HG03558 (cell line): ENCODE measurements around the gene RNPC3.
"Not testable (repeated sequence)": the region's sequence is repeated elsewhere in the genome, so short reads cannot be mapped to it uniquely, and the experiment has no call there.

Experiments
- ATAC-seq: cut with Tn5 transposase; IDR thresholded peaks from one replicate; pipeline ENCODE4 v1.9.1; 2021; ENCODE audit warnings: moderate number of reproducible peaks; ENCODE audit not compliant: unreplicated experiment; ENCODE audit errors: extremely low read depth

RNPC3 gene

DNA sequence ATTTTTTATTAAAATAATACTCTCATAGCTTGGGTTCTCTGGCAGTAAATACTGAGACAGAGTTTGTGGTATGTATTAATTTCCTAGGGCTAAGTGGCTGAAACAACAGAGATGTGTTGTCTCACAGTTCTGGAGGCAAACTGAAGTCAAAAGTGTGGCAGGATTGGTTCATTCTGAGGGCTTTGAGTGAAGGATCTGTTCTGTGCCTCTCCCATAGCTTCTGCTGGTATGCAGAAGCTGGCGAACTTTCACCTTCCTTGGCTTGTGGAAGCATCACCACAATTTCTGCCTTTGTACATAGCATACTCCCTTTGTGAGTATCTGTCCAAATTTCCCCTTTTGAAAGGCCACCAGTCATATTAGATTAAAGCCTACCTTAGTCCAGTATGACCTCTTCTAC, 21.0 kb downstream of the RNPC3 start:
- ATAC-seq: no peak

DNA sequence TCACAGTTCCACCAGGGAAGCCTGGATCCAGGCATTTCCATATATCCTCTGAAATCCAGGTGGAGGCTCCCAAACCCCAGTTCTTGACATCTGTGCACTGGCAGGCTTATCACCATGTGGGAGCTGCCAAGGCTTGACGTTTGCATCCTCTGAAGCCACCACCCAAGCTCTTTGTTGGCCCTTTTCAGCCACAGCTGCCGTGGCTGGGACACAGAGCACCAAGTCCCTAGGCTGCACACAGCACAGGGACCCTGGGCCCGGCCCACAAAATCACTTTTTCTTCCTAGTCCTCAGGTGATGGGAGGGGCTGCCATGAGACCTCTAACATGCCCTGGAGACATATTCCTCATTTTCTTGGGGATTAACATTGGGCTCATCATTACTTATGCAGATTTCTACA, 22.3 kb downstream of the RNPC3 start:
- no peak for ATAC-seq

DNA sequence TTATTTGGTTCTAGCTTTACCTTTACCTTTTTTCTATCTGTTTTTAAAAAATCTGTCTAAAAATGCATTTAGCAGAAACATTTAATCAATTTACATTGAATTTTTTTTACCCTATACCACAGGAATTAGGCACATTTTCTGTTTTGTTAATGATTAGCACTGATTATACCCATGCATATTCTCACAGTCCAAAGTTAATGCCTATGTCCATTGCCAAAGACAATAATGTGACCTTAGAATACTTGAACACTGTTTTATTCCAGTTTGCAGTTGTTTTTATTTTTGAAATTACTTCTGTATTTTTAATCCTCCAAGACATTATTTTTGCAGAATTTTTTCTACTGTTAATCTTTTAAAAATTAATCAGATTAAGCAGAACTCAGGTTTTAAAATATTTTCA, 34.9 kb downstream of the RNPC3 start:
- no peak for ATAC-seq

DNA sequence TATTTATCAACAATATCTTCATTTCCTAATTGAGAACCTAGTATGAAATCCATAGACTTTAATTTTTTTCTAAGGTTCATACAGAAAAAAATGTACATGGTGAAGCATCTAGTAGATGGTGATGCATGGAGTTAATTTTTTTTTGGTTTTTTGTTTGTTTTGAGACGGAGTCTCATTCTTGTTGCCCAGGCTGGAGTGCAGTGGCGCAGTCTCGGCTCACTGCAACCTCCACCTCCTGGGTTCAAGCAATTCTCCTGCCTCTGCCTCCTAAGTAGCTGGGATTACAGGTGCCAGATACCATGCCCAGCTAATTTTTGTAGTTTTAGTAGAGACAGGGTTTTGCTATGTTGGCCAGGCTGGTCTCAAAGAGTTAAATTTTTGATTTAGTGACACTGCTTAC, 35.6 kb downstream of the RNPC3 start:
- not testable (repeated sequence) for ATAC-seq

DNA sequence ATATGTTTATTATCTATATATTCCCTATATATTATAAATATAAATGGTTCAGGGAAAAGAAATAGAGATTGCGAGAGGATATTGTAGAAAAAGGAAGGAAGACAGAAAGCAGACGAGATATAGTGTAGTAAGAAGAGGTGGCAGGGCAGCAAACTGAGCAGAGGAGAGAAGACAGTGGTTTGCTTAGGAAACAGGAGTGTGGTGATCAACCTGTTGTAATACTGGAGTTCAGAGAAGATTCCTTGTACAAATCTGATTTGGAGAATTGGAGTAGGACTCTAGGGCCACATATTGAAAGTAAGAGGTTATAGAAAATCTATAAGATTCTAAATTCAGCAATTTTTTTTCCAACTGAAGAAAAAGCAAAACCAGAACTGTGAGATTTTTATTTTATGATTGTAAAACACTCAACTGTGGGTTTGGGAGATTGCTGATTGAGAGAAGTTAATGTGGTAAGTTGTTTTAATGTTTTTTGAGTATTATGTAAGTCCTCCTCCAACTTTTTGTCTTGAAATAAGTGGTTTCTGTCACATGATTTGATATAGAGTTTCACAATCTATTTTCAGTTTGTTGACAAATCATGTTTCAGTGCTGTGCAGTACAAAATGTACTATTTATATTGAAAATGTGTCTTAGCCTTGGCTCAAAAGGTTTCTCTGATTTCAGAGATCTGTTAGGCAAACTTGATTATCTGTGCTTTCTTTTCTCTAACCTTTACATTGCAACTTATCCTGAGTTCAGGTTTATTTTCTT, 36.3 kb downstream of the RNPC3 start:
- ATAC-seq: peak; percentile 70

DNA sequence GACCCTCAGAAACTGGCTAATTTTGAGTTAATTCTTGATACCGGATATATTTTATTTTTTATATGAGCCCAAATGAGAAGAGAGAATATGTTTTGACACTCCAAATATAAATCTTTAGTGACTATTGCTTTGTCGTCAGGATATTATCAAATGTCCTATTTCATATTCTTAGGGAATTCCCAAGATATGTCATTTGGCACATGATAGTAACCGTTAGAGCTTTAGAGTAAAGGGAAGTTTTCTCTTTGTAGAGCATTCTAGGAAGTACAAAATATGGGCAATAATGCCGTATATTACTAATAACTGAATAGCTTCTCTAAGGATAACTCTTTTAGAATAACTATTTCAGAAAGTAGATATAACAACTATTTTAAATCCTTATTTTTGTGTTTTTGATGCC, 37.6 kb downstream of the RNPC3 start:
- no peak for ATAC-seq

DNA sequence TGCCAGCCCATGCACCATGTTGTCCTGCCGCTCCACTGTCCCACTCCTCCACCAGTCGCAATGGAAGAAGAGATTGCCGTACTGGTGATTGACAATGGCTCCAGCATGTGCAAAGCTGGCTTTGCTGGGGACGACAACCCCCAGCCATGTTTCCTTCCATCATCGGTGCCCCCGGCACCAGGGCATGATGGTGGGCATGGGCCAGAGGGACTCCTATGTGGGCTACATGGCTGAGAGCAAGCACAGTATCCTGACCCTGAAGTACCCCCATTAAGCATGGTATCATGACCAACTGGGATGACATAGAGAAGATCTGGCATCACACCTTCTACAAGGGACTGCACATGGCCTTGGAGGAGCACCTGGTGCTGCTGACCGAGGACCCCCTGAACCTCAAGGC, 44.0 kb downstream of the RNPC3 start:
- ATAC-seq: no peak

DNA sequence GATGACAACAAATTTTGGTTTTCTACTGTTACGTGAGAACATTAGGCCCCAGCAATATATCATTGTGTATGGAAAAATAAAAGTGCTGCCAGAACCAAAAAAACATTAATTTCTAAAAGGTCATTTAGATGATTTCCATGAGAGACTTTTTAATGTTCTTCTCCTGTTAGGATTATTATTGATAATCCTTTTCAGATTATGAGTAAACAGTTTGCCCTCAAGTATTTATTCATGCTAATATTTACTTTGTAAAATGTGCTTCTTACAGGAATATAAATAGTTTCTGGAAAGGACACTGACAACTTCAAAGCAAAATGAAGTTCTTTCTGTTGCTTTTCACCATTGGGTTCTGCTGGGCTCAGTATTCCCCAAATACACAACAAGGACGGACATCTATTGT, 45.8 kb downstream of the RNPC3 start, which contains the start of gene AMY2B:
Gene AMY2B, plus strand, starts transcription at position 301 of the 400 bp plus-strand sequence. Its CDS starts 14 bp downstream, at position 315.
- not testable (repeated sequence) for ATAC-seq

DNA sequence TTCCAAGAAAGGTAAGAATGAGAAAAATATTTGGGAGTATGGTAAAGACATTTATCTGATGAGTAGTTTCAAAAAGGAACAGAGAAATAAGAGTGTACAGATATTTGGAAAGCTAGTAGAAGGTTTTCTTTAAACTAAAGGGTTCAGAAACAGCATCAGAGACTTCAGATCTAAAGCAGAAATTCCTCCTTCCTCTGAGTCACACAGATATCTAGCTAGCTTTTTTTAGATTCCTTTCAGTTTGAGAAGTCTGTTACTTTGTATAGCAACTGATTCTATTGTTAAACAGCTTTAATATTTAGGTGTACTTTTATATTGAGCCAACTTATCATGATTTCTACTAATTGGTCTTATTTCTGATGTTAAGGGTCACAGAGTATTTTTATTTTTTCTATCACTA, 50.6 kb downstream of the RNPC3 start:
- no peak for ATAC-seq

DNA sequence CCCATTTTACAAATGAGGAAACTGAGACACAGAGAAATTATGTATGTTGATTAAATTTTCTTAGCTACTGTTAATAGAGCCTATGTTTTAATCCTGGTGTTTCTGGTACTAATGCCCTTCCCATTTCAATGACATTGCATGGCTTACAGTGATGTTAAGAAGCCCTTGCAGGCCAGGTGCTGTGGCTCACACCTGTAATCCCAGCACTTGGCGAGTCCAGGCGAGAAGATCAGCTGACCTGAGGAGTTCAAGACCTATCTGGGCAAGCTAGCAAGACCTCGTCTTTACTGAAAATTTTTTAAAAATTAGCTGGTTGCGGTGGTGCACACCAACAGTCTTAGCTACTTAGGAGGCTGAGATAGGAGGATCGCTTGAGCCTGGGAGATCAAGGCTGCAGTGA, 51.3 kb downstream of the RNPC3 start:
- ATAC-seq: not testable (repeated sequence)

DNA sequence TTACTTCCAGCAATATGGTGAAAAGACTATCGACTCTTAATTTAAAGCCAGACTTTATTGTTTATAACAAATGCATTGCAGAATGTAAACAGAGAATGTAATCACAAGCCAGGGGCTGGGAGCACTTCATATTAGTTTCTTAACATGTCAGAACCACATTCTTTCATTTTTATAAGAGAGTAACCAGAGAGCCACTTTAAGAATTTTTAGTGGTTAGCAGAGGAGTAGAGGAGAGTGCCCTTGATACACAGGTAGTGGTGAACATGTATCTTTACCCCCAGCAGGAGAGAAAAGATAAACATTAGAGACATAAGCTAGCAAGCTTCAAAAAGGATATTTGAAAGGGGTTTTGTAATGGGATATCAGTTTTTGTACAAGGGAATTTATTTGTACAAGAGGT, 57.0 kb downstream of the RNPC3 start:
- no peak for ATAC-seq

DNA sequence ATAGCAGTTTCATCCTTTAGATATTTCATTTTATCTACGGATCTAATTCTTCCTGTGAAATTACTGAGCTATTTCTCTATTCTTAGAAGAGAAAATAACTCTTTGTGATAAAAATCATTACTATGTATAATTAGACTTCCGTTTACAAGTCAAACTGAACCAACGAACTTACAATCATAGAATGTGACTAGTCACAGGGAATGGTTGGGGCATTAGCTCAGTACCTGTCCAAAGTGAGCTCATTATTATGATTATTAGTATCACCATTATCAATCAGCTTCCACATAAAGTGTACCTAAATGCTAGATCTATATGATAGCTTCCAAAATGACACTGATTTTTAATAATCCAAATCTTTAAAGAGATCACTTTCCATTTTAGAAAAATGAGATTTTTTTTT, 58.4 kb downstream of the RNPC3 start:
- ATAC-seq: no peak

DNA sequence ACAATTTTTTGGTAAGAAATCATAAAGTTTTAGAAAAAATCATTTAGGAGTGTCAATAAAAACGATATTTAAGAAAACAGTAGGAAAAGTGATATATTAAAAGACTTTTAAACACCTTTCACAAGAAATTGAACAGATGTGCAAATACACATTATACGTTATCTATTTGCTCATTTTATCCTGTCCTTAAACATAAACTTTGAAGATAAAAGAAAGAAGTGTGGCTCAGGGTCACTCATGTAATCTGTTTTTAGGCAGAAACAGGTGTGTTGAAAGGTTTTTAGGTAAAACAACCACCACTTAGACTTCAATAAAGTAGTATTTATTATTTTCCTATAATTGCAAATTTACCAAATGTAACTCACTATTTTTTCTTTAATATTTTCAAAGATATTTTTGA, 59.0 kb downstream of the RNPC3 start:
- no peak for ATAC-seq

DNA sequence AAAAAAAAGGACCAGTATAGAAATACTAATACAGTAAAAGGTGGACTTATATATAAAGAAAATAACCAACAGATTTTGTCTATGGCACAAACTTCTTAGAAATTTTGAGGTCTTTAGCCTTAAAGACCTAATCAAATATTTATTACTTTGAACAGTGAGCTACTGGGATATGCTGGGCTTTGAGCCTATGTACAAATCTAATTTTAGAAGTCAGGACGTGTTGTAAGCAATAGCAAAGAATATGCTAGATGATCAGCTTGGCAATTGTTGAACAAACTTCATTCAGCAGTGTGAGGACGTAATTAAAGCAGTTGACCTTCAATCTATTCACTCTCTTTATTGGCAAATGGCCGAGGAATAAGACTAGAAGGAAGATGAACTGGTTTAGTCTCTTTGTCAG, 77.2 kb downstream of the RNPC3 start:
- not testable (repeated sequence) for ATAC-seq
